ENCODE results near the gene GDAP1L1. TPM values are rescaled to one million over a fixed set of nuclear protein-coding genes. Genes with fewer than 3 reads are reported as not detected.

Gene GDAP1L1
- total and polyA plus RNA-seq, 2 of the 4 experiments (the other 2 are of a cell fraction), result not detected

DNA sequence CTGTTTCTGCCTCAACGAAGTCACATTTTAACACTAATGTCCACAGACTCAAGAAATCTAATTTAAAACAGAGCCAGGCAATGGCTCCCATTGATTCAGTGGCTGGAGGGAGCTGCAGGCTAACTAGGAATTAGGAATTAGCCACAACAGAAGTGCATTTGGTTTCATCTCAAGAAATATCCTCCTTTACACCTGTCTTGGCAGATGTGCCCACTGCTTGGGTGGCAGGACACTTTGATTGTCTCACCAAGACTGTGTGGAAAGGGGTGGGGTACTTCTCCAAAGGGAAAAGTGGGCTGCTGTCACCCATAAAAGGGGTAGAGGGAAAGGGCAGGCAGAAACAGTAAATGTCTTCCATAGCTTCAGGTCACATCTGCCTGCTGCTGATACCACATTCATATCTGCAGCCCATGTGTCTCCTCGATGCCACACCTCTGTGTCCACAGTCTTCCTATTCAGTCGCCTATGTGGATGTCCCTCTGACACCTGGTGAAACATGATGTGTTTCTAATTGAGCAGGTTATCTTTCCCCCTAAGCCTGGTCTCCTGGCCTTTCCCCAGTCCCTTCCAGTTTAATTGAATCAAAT, 25.6 kb upstream of the GDAP1L1 start:
- H4K91ac ChIP-seq (ENCODE audit: insufficient read depth, low read depth, low read length), result no peak overlapping the region
- WGBS, 2 experiments (ENCODE audit: extremely low coverage in 2 of 2, insufficient read length in 1 of 2), result no CpG with 5 or more reads among the region's 3 CpGs
- no peaks in the 10 kb centered on the region; the same call in 1 of the 2 replicates for H3K27me3 ChIP-seq (ENCODE audit: control insufficient read depth, insufficient read depth, low read length)
- no peak overlapping the region for H2AK9ac ChIP-seq (replicated peaks; ENCODE audit: low read depth, low read length, poor library complexity)
- intact Hi-C loops (cut with micrococcal nuclease), result no loop called here
- H2BK5ac ChIP-seq (ENCODE audit: low read depth, low read length, poor library complexity, severe bottlenecking), result no peak overlapping the region
- no peak overlapping the region for H4K8ac ChIP-seq (ENCODE audit: low read depth in 2 of 2, low read length in 2 of 2)
- H3K4me3 ChIP-seq (ENCODE audit: insufficient read depth, low read depth, low read length), result no peak overlapping the region
- no peak overlapping the region for H2AFZ ChIP-seq (replicated peaks; ENCODE audit: low read length, poor library complexity)
- no peak overlapping the region for H3K4ac ChIP-seq (ENCODE audit: low read depth, low read length)
- H3K9me3 ChIP-seq (ENCODE audit: control insufficient read depth, insufficient read depth, low read length), result no peaks in the 10 kb centered on the region
- H3K27ac ChIP-seq (ENCODE audit: insufficient read depth, low read length), result no peak overlapping the region
- no peak overlapping the region for H2BK120ac ChIP-seq (ENCODE audit: low read depth, low read length)
- H3K36me3 ChIP-seq (ENCODE audit: control insufficient read depth, insufficient read depth, low read length), result no peaks in the 10 kb centered on the region
- H3K18ac ChIP-seq (ENCODE audit: low read depth, low read length), result no peak overlapping the region
- H3K14ac ChIP-seq (replicated peaks; ENCODE audit: low read depth, low read length), result no peak overlapping the region
- no peaks in the 10 kb centered on the region for H3K4me1 ChIP-seq (ENCODE audit: control insufficient read depth, insufficient read depth, low read length)
- no peak overlapping the region for H2AK5ac ChIP-seq (ENCODE audit: low read depth, low read length)
- in situ Hi-C loops (cut with MboI; ENCODE audit: low sequenced_read_pairs), result no loop called here
- ChIA-PET POLR2A (ENCODE audit: unreplicated experiment) (no interaction called here), CTCF (interaction anchor here (0.5 kb wide), 1 partner anchor 93 kb away, joined by 4 read pairs; no protein-coding TSS in a partner anchor)
- H2BK15ac ChIP-seq (ENCODE audit: low read depth, low read length), result no peak overlapping the region
- no peak overlapping the region for H3K4me2 ChIP-seq (ENCODE audit: low read depth, low read length)
- dilution Hi-C loops (cut with HindIII; ENCODE audit: low sequenced_read_pairs, unreplicated experiment), result no loop called here
- no peak overlapping the region for H3K23ac ChIP-seq (ENCODE audit: low read depth, low read length)
- no peak overlapping the region for H2BK20ac ChIP-seq (ENCODE audit: low read depth, low read length)
- BruUV-seq (replicated peaks), result no TSS peak
- DNase-seq (no peak), ATAC-seq (ENCODE audit: low read depth) (no peak)
- TF ChIP-seq, protein P1, sequence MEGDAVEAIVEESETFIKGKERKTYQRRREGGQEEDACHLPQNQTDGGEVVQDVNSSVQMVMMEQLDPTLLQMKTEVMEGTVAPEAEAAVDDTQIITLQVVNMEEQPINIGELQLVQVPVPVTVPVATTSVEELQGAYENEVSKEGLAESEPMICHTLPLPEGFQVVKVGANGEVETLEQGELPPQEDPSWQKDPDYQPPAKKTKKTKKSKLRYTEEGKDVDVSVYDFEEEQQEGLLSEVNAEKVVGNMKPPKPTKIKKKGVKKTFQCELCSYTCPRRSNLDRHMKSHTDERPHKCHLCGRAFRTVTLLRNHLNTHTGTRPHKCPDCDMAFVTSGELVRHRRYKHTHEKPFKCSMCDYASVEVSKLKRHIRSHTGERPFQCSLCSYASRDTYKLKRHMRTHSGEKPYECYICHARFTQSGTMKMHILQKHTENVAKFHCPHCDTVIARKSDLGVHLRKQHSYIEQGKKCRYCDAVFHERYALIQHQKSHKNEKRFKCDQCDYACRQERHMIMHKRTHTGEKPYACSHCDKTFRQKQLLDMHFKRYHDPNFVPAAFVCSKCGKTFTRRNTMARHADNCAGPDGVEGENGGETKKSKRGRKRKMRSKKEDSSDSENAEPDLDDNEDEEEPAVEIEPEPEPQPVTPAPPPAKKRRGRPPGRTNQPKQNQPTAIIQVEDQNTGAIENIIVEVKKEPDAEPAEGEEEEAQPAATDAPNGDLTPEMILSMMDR (conservative IDR thresholded peaks at IDR 0.05; ENCODE audit: low read depth, low read length), result no peak
- TF ChIP-seq BHLHE40 (IDR thresholded peaks at IDR 0.05; ENCODE audit: low read depth, low read length), result no peak
- TF ChIP-seq RAD21 (IDR thresholded peaks at IDR 0.05; ENCODE audit: low read length), result no peak
- TF ChIP-seq MAFK (IDR thresholded peaks at IDR 0.05; ENCODE audit: low read depth, low read length), result no peak
- TF ChIP-seq, protein P2, sequence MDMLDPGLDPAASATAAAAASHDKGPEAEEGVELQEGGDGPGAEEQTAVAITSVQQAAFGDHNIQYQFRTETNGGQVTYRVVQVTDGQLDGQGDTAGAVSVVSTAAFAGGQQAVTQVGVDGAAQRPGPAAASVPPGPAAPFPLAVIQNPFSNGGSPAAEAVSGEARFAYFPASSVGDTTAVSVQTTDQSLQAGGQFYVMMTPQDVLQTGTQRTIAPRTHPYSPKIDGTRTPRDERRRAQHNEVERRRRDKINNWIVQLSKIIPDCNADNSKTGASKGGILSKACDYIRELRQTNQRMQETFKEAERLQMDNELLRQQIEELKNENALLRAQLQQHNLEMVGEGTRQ (IDR thresholded peaks at IDR 0.05; ENCODE audit: low read depth, low read length), result no peak
- no peak for TF ChIP-seq NFE2L2 (IDR thresholded peaks at IDR 0.05; ENCODE audit: low read depth, low read length)
- TF ChIP-seq, protein P3, sequence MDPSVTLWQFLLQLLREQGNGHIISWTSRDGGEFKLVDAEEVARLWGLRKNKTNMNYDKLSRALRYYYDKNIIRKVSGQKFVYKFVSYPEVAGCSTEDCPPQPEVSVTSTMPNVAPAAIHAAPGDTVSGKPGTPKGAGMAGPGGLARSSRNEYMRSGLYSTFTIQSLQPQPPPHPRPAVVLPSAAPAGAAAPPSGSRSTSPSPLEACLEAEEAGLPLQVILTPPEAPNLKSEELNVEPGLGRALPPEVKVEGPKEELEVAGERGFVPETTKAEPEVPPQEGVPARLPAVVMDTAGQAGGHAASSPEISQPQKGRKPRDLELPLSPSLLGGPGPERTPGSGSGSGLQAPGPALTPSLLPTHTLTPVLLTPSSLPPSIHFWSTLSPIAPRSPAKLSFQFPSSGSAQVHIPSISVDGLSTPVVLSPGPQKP (IDR thresholded peaks at IDR 0.05; ENCODE audit: borderline replicate concordance, low read depth, low read length), result no peak
- no peak for TF ChIP-seq FOS (IDR thresholded peaks at IDR 0.05; ENCODE audit: low read depth, low read length)
- TF ChIP-seq SMC3 (IDR thresholded peaks at IDR 0.05; ENCODE audit: low read depth, low read length), result no peak
- TF ChIP-seq CHD1 (IDR thresholded peaks at IDR 0.05; ENCODE audit: low read depth, low read length), result no peak
- no peak for TF ChIP-seq POLR2A (IDR thresholded peaks at IDR 0.05; ENCODE audit: low read depth, low read length)
- no peak for TF ChIP-seq RCOR1 (IDR thresholded peaks at IDR 0.05; ENCODE audit: insufficient replicate concordance, low read length)
- TF ChIP-seq MXI1 (IDR thresholded peaks at IDR 0.05; ENCODE audit: borderline replicate concordance, low read depth, low read length), result no peak
- TF ChIP-seq RFX5 (IDR thresholded peaks at IDR 0.05; ENCODE audit: low read depth, low read length), result no peak
- no peaks in the 10 kb centered on the region for H3K9me1 ChIP-seq (ENCODE audit: insufficient read depth, low read length)
- H4K20me1 ChIP-seq (ENCODE audit: insufficient read depth, low read length), result no peaks in the 10 kb centered on the region
- H4K5ac ChIP-seq (ENCODE audit: low read depth, low read length), result no peak overlapping the region
- no peak overlapping the region for H3K56ac ChIP-seq (ENCODE audit: extremely low read depth, insufficient read depth, low read length)
- H3K79me1 ChIP-seq (ENCODE audit: low read depth in 1 of 2, low read length in 2 of 2), result no peaks in the 10 kb centered on the region
- no peak overlapping the region for H3K9ac ChIP-seq (ENCODE audit: low read depth, low read length)
